Activated naive CD4-positive, alpha-beta T cell treated with anti-CD3 and anti-CD28 coated beads, Interleukin-2, amount 10 ng/mL, durations not matched to agents 7 days and 5 days (primary cell): Measurements from ENCODE around the gene SHMT1.
"Not testable (repeated sequence)": the region's sequence is repeated elsewhere in the genome, so short reads cannot be mapped to it uniquely, and the experiment has no call there.

Source experiments
- CTCF ChIA-PET: fragments of 350-600 bp; sonication (Branson Sonifier 250); formaldehyde crosslinking; loops from one replicate; lab custom pipeline; 2021; ENCODE audit warnings: antibody characterized with exemption; lab: Charles Lee
- DNase-seq: peaks from one replicate; pipeline ENCODE4 v3.0.0-alpha.2; 2020
- H3K27ac Mint-ChIP-seq: one replicate; pipeline ENCODE4 v1.8.0; 2021; ENCODE audit warnings: mild to moderate bottlenecking, moderate library complexity, mixed read lengths
- H3K27me3 Mint-ChIP-seq: one replicate; pipeline ENCODE4 v1.8.0; 2021; ENCODE audit warnings: mild to moderate bottlenecking, mixed read lengths
- H3K36me3 Mint-ChIP-seq: one replicate; pipeline ENCODE4 v1.8.0; 2021; ENCODE audit warnings: mixed read lengths
- H3K4me1 Mint-ChIP-seq: one replicate; pipeline ENCODE4 v1.8.0; 2021; ENCODE audit warnings: mixed read lengths
- H3K4me3 Mint-ChIP-seq: one replicate; pipeline ENCODE4 v1.8.0; 2021; ENCODE audit warnings: mild to moderate bottlenecking, moderate library complexity, mixed read lengths
- H3K9me3 Mint-ChIP-seq: one replicate; pipeline ENCODE4 v1.8.0; 2021; ENCODE audit warnings: mixed read lengths

Gene SHMT1

DNA sequence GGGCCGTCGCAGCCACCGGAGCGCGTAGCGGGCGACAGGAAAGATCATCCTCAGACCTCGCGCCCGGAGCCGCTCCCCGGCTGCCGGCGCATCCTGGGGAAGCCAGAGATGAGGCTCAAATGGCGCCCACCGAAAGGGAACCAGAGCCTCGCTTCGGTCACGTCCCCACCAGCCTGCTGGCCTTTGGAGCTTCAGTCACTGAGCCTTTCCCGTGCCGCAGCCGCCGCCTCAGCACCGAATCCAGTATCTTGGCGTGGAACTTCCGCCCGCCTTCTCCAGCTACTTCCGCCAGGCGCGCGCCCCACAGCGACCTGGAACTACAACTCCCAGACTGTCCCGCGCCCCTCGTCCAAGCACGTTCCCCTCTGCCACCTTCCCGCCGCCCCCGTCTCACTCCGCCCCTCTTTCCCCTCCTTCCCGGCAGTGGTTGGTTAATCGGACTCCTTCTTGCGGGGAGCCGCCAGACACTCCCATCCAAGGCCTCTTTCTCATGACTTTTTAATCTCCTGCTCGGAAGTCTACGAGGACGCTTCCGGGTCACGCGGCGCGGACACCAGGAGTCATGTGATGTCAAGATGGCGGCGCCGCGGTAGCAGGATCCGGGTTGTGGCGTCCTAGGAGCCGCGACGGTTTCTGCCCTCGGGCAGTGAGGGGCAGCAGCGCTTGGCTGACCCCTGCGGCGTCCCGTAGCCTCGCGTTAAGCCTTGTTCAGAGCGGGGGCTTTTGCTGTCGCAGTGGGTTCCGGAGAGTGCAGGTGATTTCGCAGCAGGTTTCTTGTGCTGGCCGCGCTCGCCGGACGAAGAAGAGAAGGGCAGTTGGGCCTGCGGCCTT lies 48.4 kb downstream of the SHMT1 start, which contains the start of the genes SMCR8 and TOP3A:
Gene SMCR8 (plus strand): TSS at position 563 of the 831 bp plus-strand sequence. CDS start 497 bp downstream, outside the sequence.
Gene TOP3A (minus strand): TSS at position 264 of the 831 bp plus-strand sequence. CDS start 216 bp downstream, at position 48.
- peak within 1 kb of the TSS; percentile 89 for H3K4me3 Mint-ChIP-seq
- peaks cover 51% of the 10 kb centered on the region for H3K36me3 Mint-ChIP-seq
- CTCF ChIA-PET: no interaction called here
- no peaks in the 10 kb centered on the region for H3K9me3 Mint-ChIP-seq
- no peaks in the 10 kb centered on the region for H3K27me3 Mint-ChIP-seq
- DNase-seq: peak; percentile 99
- peak within 1 kb of the TSS; percentile 99 for H3K27ac Mint-ChIP-seq
- peaks cover 82% of the 10 kb centered on the region for H3K4me1 Mint-ChIP-seq

DNA sequence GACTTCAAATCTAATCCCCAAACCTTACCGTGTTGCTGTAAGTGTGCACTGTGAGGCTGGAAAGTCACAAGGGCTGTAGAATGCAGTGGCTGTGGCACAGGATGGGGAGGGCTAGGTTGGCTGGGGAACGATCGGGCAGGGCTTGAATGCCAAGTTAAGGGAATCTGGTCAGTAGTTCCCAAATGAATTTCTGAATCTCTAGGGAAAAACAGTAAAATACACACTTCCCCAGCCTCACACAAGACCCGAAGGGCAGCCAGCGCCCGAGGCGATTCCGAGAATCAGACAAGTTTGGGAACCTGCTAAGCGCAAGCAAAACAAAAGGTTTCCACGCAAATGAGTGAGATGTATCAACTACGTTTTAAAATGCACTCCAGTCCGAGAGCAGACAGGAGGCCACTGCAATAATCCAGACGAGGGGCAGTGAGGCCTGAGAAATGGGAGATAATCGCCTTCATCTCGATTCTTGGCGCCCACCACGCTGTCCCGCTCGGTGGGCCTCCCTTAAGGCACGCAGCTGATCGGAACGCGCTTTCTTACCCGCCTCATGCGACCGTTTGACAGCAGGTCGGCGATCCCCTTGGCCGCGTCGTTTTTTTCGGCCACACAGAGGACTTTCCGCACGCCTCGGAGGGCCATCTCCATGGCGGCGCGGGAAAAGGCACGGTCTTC lies 49.2 kb downstream of the SHMT1 start:
- Mint-ChIP-seq H3K27ac (peak overlapping the region; percentile 99), H3K36me3 (peaks cover 48% of the 10 kb centered on the region), H3K27me3 (no peaks in the 10 kb centered on the region), H3K9me3 (no peaks in the 10 kb centered on the region), H3K4me3 (peak overlapping the region; percentile 89), H3K4me1 (peaks cover 74% of the 10 kb centered on the region)
- CTCF ChIA-PET: interaction anchor here (0.6 kb wide), 1 partner anchor 1928 kb away, joined by 4 read pairs; no protein-coding TSS in a partner anchor
- no peak for DNase-seq

DNA sequence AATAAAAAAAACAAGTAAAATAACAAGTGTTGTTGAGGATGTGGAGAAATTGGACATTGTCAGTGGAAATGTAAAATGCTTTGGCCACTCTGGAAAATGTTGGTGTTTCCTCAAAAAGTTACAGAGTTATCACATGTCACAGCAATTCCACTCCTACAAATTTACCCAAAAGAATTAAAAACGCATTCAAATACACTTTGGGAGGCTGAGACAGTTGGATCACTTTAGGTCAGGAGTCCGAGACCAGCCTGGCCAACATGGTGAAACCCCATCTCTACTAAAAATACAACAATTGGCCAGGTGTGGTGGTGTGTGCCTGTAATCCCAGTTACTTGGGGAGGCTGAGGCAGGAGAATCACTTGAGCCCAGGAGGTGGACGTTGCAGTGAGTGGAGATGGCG lies 54.1 kb downstream of the SHMT1 start:
- H3K36me3 Mint-ChIP-seq: peaks cover 38% of the 10 kb centered on the region
- H3K4me1 Mint-ChIP-seq: peaks cover 32% of the 10 kb centered on the region
- no peak overlapping the region for H3K27ac Mint-ChIP-seq
- CTCF ChIA-PET: no interaction called here
- H3K4me3 Mint-ChIP-seq: no peak overlapping the region
- no peaks in the 10 kb centered on the region for H3K27me3 Mint-ChIP-seq
- H3K9me3 Mint-ChIP-seq: no peaks in the 10 kb centered on the region
- no peak for DNase-seq

DNA sequence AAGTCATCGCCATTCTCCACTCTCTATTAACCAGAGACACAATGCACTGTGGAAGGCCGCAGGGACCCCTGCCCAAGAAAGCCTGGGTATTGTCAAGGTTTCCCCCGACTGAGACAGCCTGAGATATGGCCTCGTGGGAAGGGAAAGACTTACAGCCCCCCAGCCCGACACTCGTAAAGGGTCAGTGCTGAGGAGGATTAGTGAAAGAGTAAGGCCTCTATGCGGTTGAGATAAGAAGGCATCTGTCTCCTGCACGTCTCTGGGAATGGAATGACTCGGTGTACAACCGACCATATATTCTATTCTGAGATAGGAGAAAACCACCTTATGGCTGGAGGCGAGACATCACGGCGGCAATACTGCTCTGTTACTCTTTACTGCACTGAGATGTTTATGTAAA lies 60.1 kb downstream of the SHMT1 start:
- DNase-seq, H3K4me1 Mint-ChIP-seq, CTCF ChIA-PET, H3K27ac Mint-ChIP-seq, H3K27me3 Mint-ChIP-seq, H3K9me3 Mint-ChIP-seq, H3K4me3 Mint-ChIP-seq: not testable (repeated sequence)
- peaks cover 46% of the 10 kb centered on the region for H3K36me3 Mint-ChIP-seq

DNA sequence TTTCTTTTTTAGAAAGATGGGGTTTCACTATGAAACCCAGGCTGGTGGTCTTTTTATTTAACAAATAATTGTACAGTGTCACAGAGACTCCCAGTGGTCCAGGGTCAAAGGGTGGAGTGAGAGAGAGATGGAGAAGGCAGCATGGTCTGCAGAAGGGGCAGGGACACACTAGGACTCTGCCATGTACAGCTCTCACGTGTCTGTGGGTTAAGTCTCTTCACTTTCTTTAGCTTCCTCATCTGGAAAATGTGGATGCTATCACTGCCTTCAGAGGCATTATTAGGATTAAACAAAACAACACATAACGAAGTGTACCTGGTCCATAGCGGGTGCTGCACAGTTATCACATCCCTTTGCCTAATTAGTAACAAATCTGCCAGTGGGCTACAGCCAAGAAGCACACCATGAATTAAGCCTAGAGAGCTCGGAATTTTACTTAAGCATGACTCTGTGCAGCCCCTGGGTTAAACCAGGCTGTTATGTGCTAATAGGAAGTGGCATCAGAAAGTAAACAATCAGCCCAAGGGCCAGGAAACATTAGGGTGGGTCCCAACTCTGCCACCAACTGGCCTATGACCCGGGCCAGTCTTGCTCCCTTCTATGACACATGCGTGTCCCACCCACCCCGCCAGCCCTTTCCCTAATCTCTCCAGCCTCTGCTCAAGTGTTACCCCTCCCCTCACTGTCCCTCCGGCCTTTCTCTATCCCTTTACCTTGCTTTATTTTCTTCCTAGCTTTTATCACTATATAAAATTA lies 62.4 kb downstream of the SHMT1 start:
- H3K27ac Mint-ChIP-seq: no peak overlapping the region
- H3K4me3 Mint-ChIP-seq: no peak overlapping the region
- CTCF ChIA-PET: no interaction called here
- DNase-seq: no peak
- H3K36me3 Mint-ChIP-seq: peaks cover 44% of the 10 kb centered on the region
- H3K9me3 Mint-ChIP-seq: no peaks in the 10 kb centered on the region
- no peaks in the 10 kb centered on the region for H3K27me3 Mint-ChIP-seq
- no peaks in the 10 kb centered on the region for H3K4me1 Mint-ChIP-seq

DNA sequence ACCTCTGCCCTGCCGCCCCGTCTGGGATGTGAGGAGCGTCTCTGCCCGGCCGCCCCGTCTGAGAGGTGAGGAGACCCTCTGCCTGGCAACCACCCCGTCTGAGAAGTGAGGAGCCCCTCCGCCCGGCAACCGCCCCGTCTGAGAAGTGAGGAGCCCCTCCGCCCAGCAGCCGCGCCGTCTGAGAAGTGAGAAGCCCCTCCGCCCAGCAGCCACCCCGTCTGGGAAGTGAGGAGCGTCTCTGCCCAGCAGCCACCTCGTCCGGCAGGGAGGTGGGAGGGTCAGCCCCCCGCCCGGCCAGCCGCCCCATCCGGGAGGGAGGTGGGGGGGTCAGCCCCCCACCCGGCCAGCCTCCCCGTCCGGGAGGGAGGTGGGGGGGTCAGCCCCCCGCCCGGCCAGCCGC lies 65.3 kb downstream of the SHMT1 start:
- DNase-seq, H3K27me3 Mint-ChIP-seq, H3K4me1 Mint-ChIP-seq, H3K9me3 Mint-ChIP-seq, H3K27ac Mint-ChIP-seq, CTCF ChIA-PET, H3K4me3 Mint-ChIP-seq: not testable (repeated sequence)
- peaks cover 35% of the 10 kb centered on the region for H3K36me3 Mint-ChIP-seq

DNA sequence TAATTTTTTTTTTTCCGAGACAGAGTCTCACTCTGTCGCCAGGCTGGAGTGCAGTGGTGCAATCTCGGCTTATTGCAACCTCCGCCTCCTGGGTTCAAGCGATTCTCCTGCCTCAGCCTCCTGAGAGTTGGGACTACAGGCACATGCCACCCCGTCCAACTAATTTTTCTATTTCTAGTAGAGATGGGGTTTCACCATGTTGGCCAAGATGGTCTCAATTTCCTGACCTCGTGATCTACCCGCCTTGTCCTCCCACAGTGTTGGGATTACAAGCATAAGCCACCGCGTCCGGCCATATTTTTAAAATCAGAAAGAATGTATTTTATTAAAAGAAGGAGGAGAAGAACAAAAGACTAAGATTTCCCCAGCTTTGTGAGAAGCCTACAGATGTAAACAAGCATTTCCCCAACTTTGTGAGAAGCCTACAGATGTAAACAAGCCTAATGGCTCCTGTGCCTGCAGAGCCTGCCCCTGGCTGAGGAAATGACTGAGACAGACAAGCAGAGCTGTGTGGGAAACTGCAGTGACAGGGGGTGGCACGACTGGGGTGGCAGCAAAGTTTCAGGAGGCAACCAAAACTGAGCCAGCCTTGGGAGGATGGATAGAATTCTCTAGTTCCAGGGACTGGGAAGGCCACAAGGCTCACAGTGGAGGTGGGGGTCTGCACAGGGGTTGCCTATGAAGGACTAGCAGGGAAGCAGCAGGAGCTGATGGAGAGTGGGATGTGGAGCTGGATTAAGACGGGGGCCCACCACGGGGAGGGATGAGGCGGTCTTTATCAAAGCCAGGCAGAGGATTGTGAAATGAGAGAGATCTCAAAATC lies 71.4 kb downstream of the SHMT1 start:
- Mint-ChIP-seq H3K4me3 (no peak overlapping the region), H3K27ac (peak overlapping the region; percentile 35), H3K9me3 (no peaks in the 10 kb centered on the region), H3K36me3 (peaks cover 40% of the 10 kb centered on the region), H3K4me1 (no peaks in the 10 kb centered on the region), H3K27me3 (no peaks in the 10 kb centered on the region)
- DNase-seq: no peak
- CTCF ChIA-PET: no interaction called here

DNA sequence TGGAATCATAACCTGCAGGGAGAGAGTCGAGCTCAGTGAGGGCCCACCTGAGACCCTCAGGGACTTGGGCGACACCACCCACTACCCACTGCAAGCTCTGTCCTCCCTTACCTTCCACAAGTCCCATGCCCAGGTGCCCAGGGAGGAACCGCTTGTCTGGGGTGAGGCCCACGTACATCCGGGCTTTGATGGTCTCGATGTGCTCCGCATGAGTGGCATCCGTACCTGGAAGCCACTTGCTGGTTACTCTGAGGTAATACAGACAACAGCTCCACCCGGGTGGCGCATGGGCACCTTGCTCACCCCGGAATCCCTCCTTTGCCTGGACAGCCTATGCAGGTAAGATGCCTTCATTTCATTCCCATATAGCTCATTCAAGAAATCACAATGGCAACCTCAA lies 78.1 kb downstream of the SHMT1 start:
- Mint-ChIP-seq H3K4me3 (no peak overlapping the region), H3K36me3 (peaks cover 41% of the 10 kb centered on the region), H3K27me3 (no peaks in the 10 kb centered on the region), H3K9me3 (no peaks in the 10 kb centered on the region), H3K4me1 (no peaks in the 10 kb centered on the region), H3K27ac (no peak overlapping the region)
- CTCF ChIA-PET: no interaction called here
- DNase-seq: no peak

DNA sequence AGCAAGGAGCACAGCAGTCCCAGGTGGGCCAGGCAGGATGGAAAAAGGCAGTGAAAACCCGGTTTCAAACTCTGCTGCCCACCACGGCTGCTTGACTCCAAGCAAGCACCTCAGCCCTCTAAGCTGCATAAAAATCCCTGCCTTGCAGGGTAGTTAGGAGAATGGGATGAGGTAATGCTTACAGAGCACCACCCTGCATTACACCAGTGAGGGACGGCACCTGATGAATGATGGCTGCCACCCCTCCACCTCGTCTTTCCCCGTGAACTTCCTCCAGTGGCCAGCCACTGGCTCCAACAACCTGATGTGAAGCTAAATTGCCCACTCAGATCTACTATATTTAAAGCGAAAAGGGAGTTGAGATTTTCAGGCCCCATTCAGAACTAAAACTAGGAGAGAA lies 81.6 kb downstream of the SHMT1 start:
- Mint-ChIP-seq H3K4me1 (no peaks in the 10 kb centered on the region), H3K9me3 (no peaks in the 10 kb centered on the region), H3K27ac (no peak overlapping the region), H3K36me3 (peaks cover 36% of the 10 kb centered on the region), H3K4me3 (no peak overlapping the region), H3K27me3 (no peaks in the 10 kb centered on the region)
- CTCF ChIA-PET: no interaction called here
- no peak for DNase-seq

DNA sequence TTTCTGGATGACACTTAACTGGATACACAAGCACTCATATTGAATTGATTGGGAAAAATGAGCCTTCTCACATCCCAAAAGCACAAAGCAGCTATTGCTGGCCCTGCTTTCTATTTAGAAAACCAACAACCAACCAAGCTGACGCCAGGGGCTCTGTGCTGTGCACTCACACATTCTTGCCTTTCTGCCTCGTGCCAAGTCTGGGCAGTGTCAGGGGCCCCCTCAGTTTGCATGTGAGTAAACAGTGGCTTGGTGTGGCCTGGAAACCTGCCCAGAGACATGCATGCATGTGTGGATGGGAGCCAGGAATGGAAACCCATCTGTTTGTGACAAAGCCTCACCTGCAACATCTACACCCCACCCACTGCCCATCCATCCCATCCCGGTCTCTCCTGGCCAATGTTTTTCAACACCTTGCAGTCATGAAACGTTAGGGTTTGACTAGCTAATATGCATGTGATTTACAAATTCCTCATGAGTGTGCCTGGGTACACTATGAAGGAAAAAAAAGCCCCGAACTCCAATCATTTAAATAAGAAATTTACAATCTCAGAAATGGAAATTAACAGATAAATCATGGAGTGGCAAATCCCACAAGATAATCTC lies 82.5 kb downstream of the SHMT1 start:
- DNase-seq: no peak
- CTCF ChIA-PET: no interaction called here
- no peaks in the 10 kb centered on the region for H3K4me1 Mint-ChIP-seq
- H3K27ac Mint-ChIP-seq: no peak overlapping the region
- no peaks in the 10 kb centered on the region for H3K9me3 Mint-ChIP-seq
- no peaks in the 10 kb centered on the region for H3K27me3 Mint-ChIP-seq
- no peak overlapping the region for H3K4me3 Mint-ChIP-seq
- peaks cover 34% of the 10 kb centered on the region for H3K36me3 Mint-ChIP-seq

DNA sequence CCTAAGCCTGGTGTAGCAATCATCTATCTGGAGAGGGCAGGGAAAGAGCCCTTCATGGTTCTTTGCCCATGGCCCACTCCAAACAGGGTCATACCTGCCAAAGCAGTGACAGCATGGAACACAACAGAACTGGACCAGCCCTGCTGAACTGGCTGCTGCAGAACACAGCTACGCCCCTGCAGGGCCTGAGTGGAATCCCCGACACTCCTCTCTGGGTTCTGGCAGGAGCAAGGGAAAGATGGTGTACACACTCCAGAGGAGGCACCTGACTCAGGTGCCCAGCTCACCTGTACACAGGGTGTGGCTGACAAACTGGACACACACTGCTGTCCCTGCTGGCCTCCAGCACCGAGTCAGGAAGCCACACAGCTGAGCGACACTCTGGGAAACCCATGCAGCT lies 83.1 kb downstream of the SHMT1 start:
- Mint-ChIP-seq H3K36me3 (peaks cover 31% of the 10 kb centered on the region), H3K4me1 (no peaks in the 10 kb centered on the region), H3K4me3 (no peak overlapping the region), H3K27me3 (no peaks in the 10 kb centered on the region), H3K27ac (no peak overlapping the region), H3K9me3 (no peaks in the 10 kb centered on the region)
- no peak for DNase-seq
- CTCF ChIA-PET: no interaction called here

DNA sequence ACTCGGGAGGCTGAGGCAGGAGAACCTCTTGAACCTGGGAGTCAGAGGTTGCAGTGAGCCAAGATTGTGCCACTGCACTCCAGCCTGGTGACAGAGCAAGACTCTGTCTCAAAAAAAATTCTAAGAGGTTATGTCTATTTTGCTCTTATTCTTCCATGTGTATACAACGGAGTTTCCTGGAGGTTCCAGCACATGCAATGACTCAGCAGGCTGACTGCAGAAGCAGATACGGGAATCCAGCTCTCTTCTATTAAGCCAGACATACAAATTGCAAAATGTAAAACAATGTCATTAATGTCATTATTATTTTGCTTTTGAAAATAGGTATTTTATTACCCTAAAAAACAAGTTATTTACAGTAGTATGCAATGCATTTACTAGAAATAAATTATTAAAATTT lies 84.5 kb downstream of the SHMT1 start:
- H3K27ac Mint-ChIP-seq: no peak overlapping the region
- H3K27me3 Mint-ChIP-seq: no peaks in the 10 kb centered on the region
- no peak for DNase-seq
- H3K4me1 Mint-ChIP-seq: no peaks in the 10 kb centered on the region
- H3K9me3 Mint-ChIP-seq: no peaks in the 10 kb centered on the region
- CTCF ChIA-PET: no interaction called here
- peaks cover 24% of the 10 kb centered on the region for H3K36me3 Mint-ChIP-seq
- no peak overlapping the region for H3K4me3 Mint-ChIP-seq
